Ascending aorta (tissue), 2 donors: ENCODE measurements around the gene RUNX2. TPM values are rescaled to one million over a fixed set of nuclear protein-coding genes. Genes with fewer than 3 reads are reported as not detected.

Source experiments
- DNase-seq, 2 donors: peaks; one replicate each; pipeline ENCODE4 v3.0.0-alpha.2; 2019; ENCODE audit warnings: low spot score in 2 of 2
- H3K27ac ChIP-seq, 2 donors: fragments of 200-600 bp; sonication (generic); one replicate each; pipeline ENCODE4 v1.5.1; 2016 to 2017; ENCODE audit warnings: mild to moderate bottlenecking in 1 of 2
- H3K27me3 ChIP-seq: fragments of 200-600 bp; sonication (generic); one replicate; pipeline ENCODE4 v1.5.1; 2017
- H3K36me3 ChIP-seq, 2 donors: fragments of 200-600 bp; sonication (generic); one replicate each; pipeline ENCODE4 v1.5.1; 2016
- H3K4me1 ChIP-seq, 2 donors: fragments of 200-600 bp; sonication (generic); one replicate each; pipeline ENCODE4 v1.5.1; 2016 to 2017; ENCODE audit warnings: mild to moderate bottlenecking in 1 of 2
- H3K4me3 ChIP-seq, 2 donors: fragments of 200-600 bp; sonication (generic); one replicate each; pipeline ENCODE4 v1.5.1; 2016 to 2017; ENCODE audit warnings: mild to moderate bottlenecking in 1 of 2
- H3K9me3 ChIP-seq, 2 donors: fragments of 200-600 bp; sonication (generic); one replicate each; pipeline ENCODE4 v1.5.1; 2016
- intact Hi-C: fragments of 100-400 bp; cut with DNase I; formaldehyde crosslinking; loops from one replicate; pipeline ENCODE4 v1.15.1; 2023
- total RNA-seq: library from RNA; depleted of rRNA; stranded (reverse); fragments of >200 nt; gene quantifications from one replicate; pipeline ENCODE4 v1.1.0, GENCODE V29; 2016
- TF ChIP-seq, protein P1 (sequence below), 3 experiments: fragments of 200-600 bp in 2 of 3; fragments of 450-650 bp in 1 of 3; sonication (generic) in 2 of 3; IDR thresholded peaks; one replicate each; pipeline ENCODE4 v1.5.1; 2016 to 2019; ENCODE audit warnings: antibody characterized with exemption in 3 of 3, mild to moderate bottlenecking in 1 of 3, moderate library complexity in 1 of 3

The RUNX2 gene
- total RNA-seq, 1 donor from 2014 or later: 0.21 TPM

DNA sequence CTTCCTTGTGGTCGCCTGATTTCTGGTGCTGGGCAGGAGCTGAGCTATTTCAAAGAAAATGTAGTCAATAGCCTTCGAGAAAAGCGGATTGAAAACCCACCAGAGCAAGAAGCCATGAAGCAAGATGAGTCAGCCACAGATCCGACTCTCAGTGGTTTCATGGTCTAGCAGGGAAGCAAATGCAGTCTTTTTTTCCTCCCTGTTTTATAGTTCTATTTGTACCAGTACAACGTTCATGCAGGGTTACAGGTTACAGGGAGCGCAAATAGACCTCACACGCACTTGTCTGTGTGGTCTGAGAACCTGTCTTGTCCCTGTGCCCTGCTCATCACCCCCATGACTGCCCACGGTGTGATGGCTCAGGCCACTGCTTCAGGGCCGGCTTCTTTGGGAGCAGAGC, 359.4 kb downstream of the RUNX2 start:
- no peak overlapping the region for H3K4me3 ChIP-seq
- no peaks in the 10 kb centered on the region for H3K9me3 ChIP-seq
- no peak for DNase-seq
- no peaks in the 10 kb centered on the region for H3K4me1 ChIP-seq
- intact Hi-C loops: no loop called here
- H3K27me3 ChIP-seq: no peaks in the 10 kb centered on the region
- TF ChIP-seq, protein P1, sequence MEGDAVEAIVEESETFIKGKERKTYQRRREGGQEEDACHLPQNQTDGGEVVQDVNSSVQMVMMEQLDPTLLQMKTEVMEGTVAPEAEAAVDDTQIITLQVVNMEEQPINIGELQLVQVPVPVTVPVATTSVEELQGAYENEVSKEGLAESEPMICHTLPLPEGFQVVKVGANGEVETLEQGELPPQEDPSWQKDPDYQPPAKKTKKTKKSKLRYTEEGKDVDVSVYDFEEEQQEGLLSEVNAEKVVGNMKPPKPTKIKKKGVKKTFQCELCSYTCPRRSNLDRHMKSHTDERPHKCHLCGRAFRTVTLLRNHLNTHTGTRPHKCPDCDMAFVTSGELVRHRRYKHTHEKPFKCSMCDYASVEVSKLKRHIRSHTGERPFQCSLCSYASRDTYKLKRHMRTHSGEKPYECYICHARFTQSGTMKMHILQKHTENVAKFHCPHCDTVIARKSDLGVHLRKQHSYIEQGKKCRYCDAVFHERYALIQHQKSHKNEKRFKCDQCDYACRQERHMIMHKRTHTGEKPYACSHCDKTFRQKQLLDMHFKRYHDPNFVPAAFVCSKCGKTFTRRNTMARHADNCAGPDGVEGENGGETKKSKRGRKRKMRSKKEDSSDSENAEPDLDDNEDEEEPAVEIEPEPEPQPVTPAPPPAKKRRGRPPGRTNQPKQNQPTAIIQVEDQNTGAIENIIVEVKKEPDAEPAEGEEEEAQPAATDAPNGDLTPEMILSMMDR (IDR thresholded peaks at IDR 0.05): no peak
- no peaks in the 10 kb centered on the region for H3K36me3 ChIP-seq
- H3K27ac ChIP-seq: no peak overlapping the region

DNA sequence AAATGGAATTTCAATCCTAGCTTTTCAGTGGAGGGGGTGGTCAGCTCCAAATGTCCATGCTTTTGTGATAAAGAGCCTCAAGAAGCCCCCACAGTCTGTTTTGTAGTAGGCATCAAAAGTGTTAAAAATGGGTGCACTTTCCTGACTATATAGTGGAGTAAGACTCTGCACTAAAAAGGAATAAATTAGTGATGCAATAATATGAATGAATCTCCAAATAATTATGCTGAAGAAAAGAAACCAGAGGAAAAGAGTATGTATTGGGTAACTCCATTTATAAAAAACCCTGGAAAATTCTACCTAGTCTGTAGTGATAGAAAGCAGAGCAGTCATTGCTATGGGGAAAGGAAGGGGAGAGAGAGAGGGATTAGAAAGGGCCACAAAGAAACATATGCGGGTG, 360.1 kb downstream of the RUNX2 start:
- no peak overlapping the region for H3K27ac ChIP-seq
- H3K27me3 ChIP-seq: no peaks in the 10 kb centered on the region
- no peaks in the 10 kb centered on the region for H3K36me3 ChIP-seq
- H3K4me3 ChIP-seq: no peak overlapping the region
- DNase-seq: no peak
- intact Hi-C loops: no loop called here
- H3K9me3 ChIP-seq: no peaks in the 10 kb centered on the region
- no peaks in the 10 kb centered on the region for H3K4me1 ChIP-seq
- TF ChIP-seq, protein P1 (IDR thresholded peaks at IDR 0.05): no peak

DNA sequence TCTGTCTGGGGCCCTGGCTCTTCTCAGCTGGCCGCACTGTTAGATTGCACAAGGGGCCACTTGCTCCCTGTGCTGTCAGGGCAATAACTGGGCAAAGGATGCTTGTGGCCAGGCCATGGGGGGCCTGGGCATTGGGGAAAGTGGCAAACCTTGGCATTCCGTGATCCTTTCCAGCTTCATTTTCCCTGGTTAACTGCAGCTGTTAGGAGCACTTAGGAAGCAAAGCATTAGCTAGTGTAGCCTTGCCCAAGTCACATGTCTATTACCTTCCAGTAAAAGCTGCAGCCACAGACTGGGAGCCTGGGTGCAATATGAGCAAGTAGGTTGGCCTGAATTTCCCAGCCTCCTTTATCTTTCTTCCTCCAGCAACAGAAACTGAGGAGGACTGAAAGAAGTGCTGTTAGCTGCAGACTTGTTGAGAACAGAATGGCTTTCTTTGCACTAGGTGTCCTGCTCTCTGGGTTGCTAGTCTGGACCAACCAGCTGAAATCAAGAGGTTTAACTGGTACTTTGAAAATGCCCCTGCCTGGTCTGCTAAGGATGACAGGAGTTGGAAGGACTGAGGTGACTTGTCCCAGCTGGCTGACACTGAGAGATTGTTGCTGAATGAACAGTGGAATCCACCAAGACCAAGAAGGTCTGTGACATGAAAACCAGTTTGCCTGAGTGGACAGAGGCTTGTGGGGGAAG, 361.9 kb downstream of the RUNX2 start:
- TF ChIP-seq, protein P1 (IDR thresholded peaks at IDR 0.05): no peak
- no peak overlapping the region for H3K27ac ChIP-seq
- intact Hi-C loops: no loop called here
- no peak overlapping the region for H3K4me3 ChIP-seq
- H3K27me3 ChIP-seq: no peaks in the 10 kb centered on the region
- no peaks in the 10 kb centered on the region for H3K36me3 ChIP-seq
- no peaks in the 10 kb centered on the region for H3K9me3 ChIP-seq
- no peak for DNase-seq
- no peaks in the 10 kb centered on the region for H3K4me1 ChIP-seq

DNA sequence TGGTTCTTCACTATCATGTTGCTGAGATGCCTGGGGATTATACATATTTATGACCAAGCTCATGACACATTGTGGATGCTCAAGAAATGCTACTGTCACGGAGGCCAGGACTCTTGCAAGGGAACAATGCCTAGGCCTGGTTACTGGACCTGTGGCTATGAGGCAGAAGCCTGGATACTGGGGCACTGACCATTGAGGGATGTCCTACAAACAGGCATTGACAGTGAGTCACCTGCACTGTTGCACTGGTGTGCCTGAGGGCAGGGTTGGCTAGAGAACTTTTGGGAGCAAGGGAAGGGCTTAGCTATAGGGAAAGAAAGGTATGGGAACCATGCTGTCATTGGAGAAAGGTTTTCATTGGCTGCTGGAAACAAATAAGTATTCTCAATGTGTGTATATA, 362.7 kb downstream of the RUNX2 start:
- Histone ChIP-seq H3K4me3 (no peak overlapping the region), H3K27ac (no peak overlapping the region), H3K36me3 (no peaks in the 10 kb centered on the region), H3K9me3 (no peaks in the 10 kb centered on the region), H3K4me1 (no peaks in the 10 kb centered on the region), H3K27me3 (no peaks in the 10 kb centered on the region)
- intact Hi-C loops: no loop called here
- no peak for DNase-seq
- TF ChIP-seq, protein P1 (IDR thresholded peaks at IDR 0.05): no peak

DNA sequence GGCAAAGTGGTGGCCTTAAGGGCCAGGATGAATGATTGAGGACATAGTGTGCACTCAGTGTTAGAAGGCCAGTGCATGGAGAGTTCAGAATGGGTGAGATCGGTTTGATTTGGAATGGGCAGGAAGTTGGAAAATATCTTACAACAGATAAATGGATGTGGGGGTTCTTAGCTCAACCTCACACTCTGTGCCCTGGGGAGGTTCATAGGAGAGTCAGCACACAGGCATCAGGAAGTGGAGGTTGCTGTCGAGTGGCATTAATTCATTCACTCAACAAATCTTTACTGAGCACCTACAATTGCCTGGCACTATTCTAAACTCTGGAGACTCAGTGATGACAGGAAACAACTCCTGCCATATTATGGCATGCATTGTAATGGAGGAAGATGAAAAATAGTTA, 363.3 kb downstream of the RUNX2 start:
- no peaks in the 10 kb centered on the region for H3K36me3 ChIP-seq
- DNase-seq: no peak
- no peaks in the 10 kb centered on the region for H3K4me1 ChIP-seq
- H3K9me3 ChIP-seq: no peaks in the 10 kb centered on the region
- no peaks in the 10 kb centered on the region for H3K27me3 ChIP-seq
- no peak overlapping the region for H3K4me3 ChIP-seq
- TF ChIP-seq, protein P1 (IDR thresholded peaks at IDR 0.05): no peak
- intact Hi-C loops: no loop called here
- no peak overlapping the region for H3K27ac ChIP-seq

DNA sequence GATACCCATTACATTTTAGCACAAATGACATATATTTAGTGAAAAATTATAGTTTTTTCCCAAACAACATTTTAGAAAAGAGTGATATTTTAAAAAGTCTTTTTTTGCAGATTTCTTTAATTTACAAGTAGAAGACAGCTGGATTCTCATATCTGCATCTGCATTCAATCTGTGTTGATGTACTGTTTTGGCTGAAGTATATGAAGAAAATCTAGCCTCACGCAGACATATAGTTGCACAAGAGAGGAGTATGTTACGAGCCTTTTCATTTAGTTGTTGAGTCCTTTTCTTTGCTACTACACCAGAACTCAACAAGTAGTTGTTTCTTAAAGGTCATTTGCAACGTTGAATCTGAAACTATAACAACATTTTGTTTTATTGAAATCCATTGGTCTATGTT, 363.9 kb downstream of the RUNX2 start:
- intact Hi-C loops: no loop called here
- no peak for DNase-seq
- H3K27ac ChIP-seq: no peak overlapping the region

More for the DNA sequence above, 363.9 kb downstream of the RUNX2 start:
- no peaks in the 10 kb centered on the region for H3K4me1 ChIP-seq
- TF ChIP-seq, protein P1 (IDR thresholded peaks at IDR 0.05): no peak
- no peak overlapping the region for H3K4me3 ChIP-seq
- H3K27me3 ChIP-seq: no peaks in the 10 kb centered on the region
- H3K9me3 ChIP-seq: no peaks in the 10 kb centered on the region
- H3K36me3 ChIP-seq: no peaks in the 10 kb centered on the region
